ENCODE data around the gene DCPS.

The DCPS gene

DNA sequence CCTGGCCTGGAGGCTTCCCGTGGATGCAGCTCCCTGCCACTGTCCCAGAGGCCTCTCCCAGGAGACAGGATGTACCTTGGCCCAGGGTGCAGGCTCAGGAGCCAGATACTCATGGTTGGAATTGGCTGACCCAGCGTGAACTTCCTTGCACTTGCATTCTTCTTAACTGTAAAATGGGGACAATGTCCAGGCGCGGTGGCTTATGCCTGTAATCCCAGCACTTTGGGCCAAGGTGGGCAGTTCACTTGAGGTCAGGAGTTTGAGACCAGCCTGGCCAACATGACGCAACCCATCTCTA lies 31.6 kb downstream of the DCPS start:
- TF ChIP-seq, protein P1, sequence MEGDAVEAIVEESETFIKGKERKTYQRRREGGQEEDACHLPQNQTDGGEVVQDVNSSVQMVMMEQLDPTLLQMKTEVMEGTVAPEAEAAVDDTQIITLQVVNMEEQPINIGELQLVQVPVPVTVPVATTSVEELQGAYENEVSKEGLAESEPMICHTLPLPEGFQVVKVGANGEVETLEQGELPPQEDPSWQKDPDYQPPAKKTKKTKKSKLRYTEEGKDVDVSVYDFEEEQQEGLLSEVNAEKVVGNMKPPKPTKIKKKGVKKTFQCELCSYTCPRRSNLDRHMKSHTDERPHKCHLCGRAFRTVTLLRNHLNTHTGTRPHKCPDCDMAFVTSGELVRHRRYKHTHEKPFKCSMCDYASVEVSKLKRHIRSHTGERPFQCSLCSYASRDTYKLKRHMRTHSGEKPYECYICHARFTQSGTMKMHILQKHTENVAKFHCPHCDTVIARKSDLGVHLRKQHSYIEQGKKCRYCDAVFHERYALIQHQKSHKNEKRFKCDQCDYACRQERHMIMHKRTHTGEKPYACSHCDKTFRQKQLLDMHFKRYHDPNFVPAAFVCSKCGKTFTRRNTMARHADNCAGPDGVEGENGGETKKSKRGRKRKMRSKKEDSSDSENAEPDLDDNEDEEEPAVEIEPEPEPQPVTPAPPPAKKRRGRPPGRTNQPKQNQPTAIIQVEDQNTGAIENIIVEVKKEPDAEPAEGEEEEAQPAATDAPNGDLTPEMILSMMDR (IDR thresholded peaks at IDR 0.05; ENCODE audit: low read length), result no peak
- Histone ChIP-seq H3K4me2 (ENCODE audit: low read length) (no peak overlapping the region), H3K9me2 (ENCODE audit: low read depth, low read length) (no peaks in the 10 kb centered on the region), H4K20me1 (ENCODE audit: insufficient read depth, low read length) (no peaks in the 10 kb centered on the region), H3F3A (ENCODE audit: insufficient read depth, low read length) (no peaks in the 10 kb centered on the region), H3K27ac (ENCODE audit: low read depth, low read length, poor library complexity, severe bottlenecking) (no peak overlapping the region), H3K79me2 (ENCODE audit: insufficient read depth, low read length) (no peaks in the 10 kb centered on the region), H3K9ac (ENCODE audit: low read length) (no peak overlapping the region), H3K9me3 (ENCODE audit: low read length) (no peaks in the 10 kb centered on the region), H3K4me3 (ENCODE audit: low read depth, low read length, poor library complexity, severe bottlenecking) (no peak overlapping the region), H2AFZ (ENCODE audit: low read length) (no peak overlapping the region), H3K36me3 (ENCODE audit: insufficient read depth, low read length) (peaks cover 47% of the 10 kb centered on the region), H3K27me3 (ENCODE audit: insufficient read depth, low read length) (no peaks in the 10 kb centered on the region), H3K4me1 (ENCODE audit: insufficient read depth, low read length, severe bottlenecking) (no peaks in the 10 kb centered on the region)

DNA sequence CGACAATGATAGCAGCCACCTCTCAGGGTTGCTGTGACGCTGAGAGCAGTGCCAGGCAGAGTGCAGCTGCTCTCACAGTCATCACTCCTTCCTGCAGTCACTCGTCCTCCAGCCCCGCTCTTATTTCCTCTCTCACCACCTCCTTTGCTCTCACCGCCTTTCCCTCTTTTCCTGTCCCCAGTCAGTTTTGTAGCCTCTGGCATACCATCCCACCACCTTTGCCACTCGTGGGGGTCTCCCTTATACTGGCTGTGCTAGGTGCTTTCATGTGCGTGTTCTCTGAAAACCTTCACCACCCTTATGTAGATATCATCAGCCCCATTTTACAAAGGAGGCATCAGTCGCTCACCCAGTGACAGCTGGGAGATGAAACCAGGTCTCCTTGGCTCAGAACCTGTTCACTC lies 32.3 kb downstream of the DCPS start:
- H3K9me2 ChIP-seq (ENCODE audit: low read depth, low read length), result no peaks in the 10 kb centered on the region
- no peaks in the 10 kb centered on the region for H4K20me1 ChIP-seq (ENCODE audit: insufficient read depth, low read length)
- peaks cover 54% of the 10 kb centered on the region for H3K36me3 ChIP-seq (ENCODE audit: insufficient read depth, low read length)
- H2AFZ ChIP-seq (ENCODE audit: low read length), result no peak overlapping the region
- H3K4me3 ChIP-seq (ENCODE audit: low read depth, low read length, poor library complexity, severe bottlenecking), result no peak overlapping the region
- no peak overlapping the region for H3K27ac ChIP-seq (ENCODE audit: low read depth, low read length, poor library complexity, severe bottlenecking)
- no peaks in the 10 kb centered on the region for H3F3A ChIP-seq (ENCODE audit: insufficient read depth, low read length)
- H3K4me1 ChIP-seq (ENCODE audit: insufficient read depth, low read length, severe bottlenecking), result no peaks in the 10 kb centered on the region
- H3K79me2 ChIP-seq (ENCODE audit: insufficient read depth, low read length), result no peaks in the 10 kb centered on the region
- H3K4me2 ChIP-seq (ENCODE audit: low read length), result no peak overlapping the region
- H3K9me3 ChIP-seq (ENCODE audit: low read length), result no peaks in the 10 kb centered on the region
- no peak overlapping the region for H3K9ac ChIP-seq (ENCODE audit: low read length)
- H3K27me3 ChIP-seq (ENCODE audit: insufficient read depth, low read length), result no peaks in the 10 kb centered on the region
- TF ChIP-seq EZH2 (IDR thresholded peaks at IDR 0.05; ENCODE audit: borderline replicate concordance, low read length), result no peak
- TF ChIP-seq, protein P1 (IDR thresholded peaks at IDR 0.05; ENCODE audit: low read length), result no peak

DNA sequence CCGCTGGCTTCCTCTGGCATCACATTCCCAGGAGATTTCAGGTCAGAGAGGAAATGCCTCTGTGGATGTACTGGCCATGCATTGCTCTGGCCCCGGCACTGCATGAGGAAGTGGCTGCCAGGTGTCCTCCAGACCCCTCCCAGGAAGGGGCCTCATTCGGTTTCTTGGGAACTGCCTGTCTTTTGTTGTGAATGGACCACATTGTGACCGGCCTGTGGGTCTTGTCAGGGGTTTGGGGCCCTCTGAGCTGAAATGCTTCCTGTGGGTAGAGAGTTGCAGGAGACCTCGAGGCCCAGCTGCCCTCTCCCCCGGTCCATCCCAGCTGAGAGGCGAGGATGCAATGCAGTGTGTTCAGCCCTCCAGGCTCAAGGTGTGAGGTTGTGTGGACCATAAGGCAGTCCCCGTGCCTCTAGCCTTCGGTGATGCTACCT lies 32.8 kb downstream of the DCPS start:
- Histone ChIP-seq H3K4me3 (ENCODE audit: low read depth, low read length, poor library complexity, severe bottlenecking) (no peak overlapping the region), H3K79me2 (ENCODE audit: insufficient read depth, low read length) (no peaks in the 10 kb centered on the region), H3K36me3 (ENCODE audit: insufficient read depth, low read length) (peaks cover 59% of the 10 kb centered on the region), H3K9me2 (ENCODE audit: low read depth, low read length) (no peaks in the 10 kb centered on the region), H3K9ac (ENCODE audit: low read length) (no peak overlapping the region), H3K4me2 (ENCODE audit: low read length) (no peak overlapping the region), H3K27ac (ENCODE audit: low read depth, low read length, poor library complexity, severe bottlenecking) (no peak overlapping the region), H4K20me1 (ENCODE audit: insufficient read depth, low read length) (no peaks in the 10 kb centered on the region), H3F3A (ENCODE audit: insufficient read depth, low read length) (no peaks in the 10 kb centered on the region), H3K9me3 (ENCODE audit: low read length) (no peaks in the 10 kb centered on the region), H3K27me3 (ENCODE audit: insufficient read depth, low read length) (no peaks in the 10 kb centered on the region), H2AFZ (ENCODE audit: low read length) (no peak overlapping the region), H3K4me1 (ENCODE audit: insufficient read depth, low read length, severe bottlenecking) (no peaks in the 10 kb centered on the region)
- TF ChIP-seq, protein P1 (IDR thresholded peaks at IDR 0.05; ENCODE audit: low read length), result no peak
- no peak for TF ChIP-seq EZH2 (IDR thresholded peaks at IDR 0.05; ENCODE audit: borderline replicate concordance, low read length)

Data from OCI-LY1 (cell line).